Breast epithelium (tissue), 4 donors: ENCODE results near the gene CFAP20. TPM values are rescaled to one million over a fixed set of nuclear protein-coding genes. Genes with fewer than 3 reads are reported as not detected.
"Not testable (repeated sequence)": the region's sequence is repeated elsewhere in the genome, so short reads cannot be mapped to it uniquely, and the experiment has no call there.

Source experiments
- DNase-seq, 2 donors: peaks; one replicate each; pipeline ENCODE4 v3.0.0-alpha.2; 2019; ENCODE audit warnings: low spot score in 2 of 2
- H3K27ac ChIP-seq, 2 donors: fragments of 200-600 bp; sonication (generic) in 1 of 2; one replicate each; pipeline ENCODE4 v1.5.1; 2016 to 2019; ENCODE audit warnings: mild to moderate bottlenecking in 1 of 2
- H3K27me3 ChIP-seq, 2 donors: fragments of 200-600 bp; sonication (generic) in 1 of 2; one replicate each; pipeline versions ENCODE4 v1.5.1 to v1.6.0; 2017 to 2019; ENCODE audit warnings: control low read depth in 1 of 2, mild to moderate bottlenecking in 1 of 2
- H3K36me3 ChIP-seq: fragments of 200-600 bp; one replicate; pipeline ENCODE4 v1.5.1; 2019
- H3K4me1 ChIP-seq, 2 donors: fragments of 200-600 bp; sonication (generic); one replicate each; pipeline ENCODE4 v1.5.1; 2016 to 2019; ENCODE audit warnings: control low read depth in 1 of 2
- H3K4me3 ChIP-seq, 3 donors: fragments of 200-600 bp; sonication (generic); 1 replicate in 2 of 3; 2 replicates in 1 of 3; pipeline ENCODE4 v1.5.1; 2016 to 2019; ENCODE audit warnings: mild to moderate bottlenecking in 3 of 3, moderate library complexity in 2 of 3
- H3K9me3 ChIP-seq, 2 donors: fragments of 200-600 bp; sonication (generic) in 1 of 2; one replicate each; pipeline ENCODE4 v1.5.1; 2016 to 2019; ENCODE audit warnings: control low read depth in 1 of 2
- POLR2A ChIP-seq: fragments of 450-650 bp; IDR thresholded peaks from one replicate; pipeline ENCODE4 v1.6.1; 2016; ENCODE audit warnings: antibody characterized with exemption, mild to moderate bottlenecking, moderate library complexity
- POLR2AphosphoS5 ChIP-seq, 3 donors: sonication (generic); formaldehyde crosslinking; IDR thresholded peaks; one replicate each; pipeline ENCODE4 v1.6.1; 2017; ENCODE audit warnings: antibody characterized with exemption in 3 of 3
- intact Hi-C: fragments of 100-400 bp; cut with DNase I; formaldehyde crosslinking; loops from one replicate; pipeline ENCODE4 v1.15.1; 2023; ENCODE audit warnings: low total_unique reads
- total RNA-seq, 3 donors: library from RNA; depleted of rRNA; stranded (reverse); fragments of >200 nt; gene quantifications; one replicate each; pipeline ENCODE4 v1.1.0, GENCODE V29; 2016
- TF ChIP-seq, protein P1 (sequence below), 3 donors: fragments of 450-650 bp; IDR thresholded peaks; one replicate each; pipeline ENCODE4 v1.5.1; 2016 to 2017; ENCODE audit warnings: antibody characterized with exemption in 3 of 3, mild to moderate bottlenecking in 3 of 3, moderate library complexity in 3 of 3

CFAP20 gene
- total RNA-seq, 3 donors from 2014 or later = 30.5 to 46.1 (median 30.9) TPM

GRCh38 chr16:58086381-58087208, 42.6 kb downstream of the CFAP20 start:
- intact Hi-C loops = no loop called here
- no peaks in the 10 kb centered on the region for H3K27me3 ChIP-seq
- H3K36me3 ChIP-seq = no peaks in the 10 kb centered on the region
- no peaks in the 10 kb centered on the region for H3K4me1 ChIP-seq
- DNase-seq = no peak
- no peak overlapping the region for H3K27ac ChIP-seq
- TF ChIP-seq POLR2A = no peak
- TF ChIP-seq POLR2AphosphoS5 (IDR thresholded peaks at IDR 0.05) = no peak
- TF ChIP-seq, protein P1, sequence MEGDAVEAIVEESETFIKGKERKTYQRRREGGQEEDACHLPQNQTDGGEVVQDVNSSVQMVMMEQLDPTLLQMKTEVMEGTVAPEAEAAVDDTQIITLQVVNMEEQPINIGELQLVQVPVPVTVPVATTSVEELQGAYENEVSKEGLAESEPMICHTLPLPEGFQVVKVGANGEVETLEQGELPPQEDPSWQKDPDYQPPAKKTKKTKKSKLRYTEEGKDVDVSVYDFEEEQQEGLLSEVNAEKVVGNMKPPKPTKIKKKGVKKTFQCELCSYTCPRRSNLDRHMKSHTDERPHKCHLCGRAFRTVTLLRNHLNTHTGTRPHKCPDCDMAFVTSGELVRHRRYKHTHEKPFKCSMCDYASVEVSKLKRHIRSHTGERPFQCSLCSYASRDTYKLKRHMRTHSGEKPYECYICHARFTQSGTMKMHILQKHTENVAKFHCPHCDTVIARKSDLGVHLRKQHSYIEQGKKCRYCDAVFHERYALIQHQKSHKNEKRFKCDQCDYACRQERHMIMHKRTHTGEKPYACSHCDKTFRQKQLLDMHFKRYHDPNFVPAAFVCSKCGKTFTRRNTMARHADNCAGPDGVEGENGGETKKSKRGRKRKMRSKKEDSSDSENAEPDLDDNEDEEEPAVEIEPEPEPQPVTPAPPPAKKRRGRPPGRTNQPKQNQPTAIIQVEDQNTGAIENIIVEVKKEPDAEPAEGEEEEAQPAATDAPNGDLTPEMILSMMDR (IDR thresholded peaks at IDR 0.05) = no peak
- H3K4me3 ChIP-seq = no peak overlapping the region
- H3K9me3 ChIP-seq = no peaks in the 10 kb centered on the region

- no peaks in the 10 kb centered on the region for H3K9me3 ChIP-seq
- intact Hi-C loops = no loop called here
- H3K27ac ChIP-seq = no peak overlapping the region
- no peak for DNase-seq
- no peaks in the 10 kb centered on the region for H3K4me1 ChIP-seq
- H3K27me3 ChIP-seq = no peaks in the 10 kb centered on the region
- TF ChIP-seq POLR2AphosphoS5 (IDR thresholded peaks at IDR 0.05) (no peak), POLR2A (no peak)
- TF ChIP-seq, protein P1 (IDR thresholded peaks at IDR 0.05) = no peak
- H3K36me3 ChIP-seq = no peaks in the 10 kb centered on the region
- H3K4me3 ChIP-seq = no peak overlapping the region
Observed at GRCh38 chr16:58085584-58086251, 43.5 kb downstream of the CFAP20 start.

DNA sequence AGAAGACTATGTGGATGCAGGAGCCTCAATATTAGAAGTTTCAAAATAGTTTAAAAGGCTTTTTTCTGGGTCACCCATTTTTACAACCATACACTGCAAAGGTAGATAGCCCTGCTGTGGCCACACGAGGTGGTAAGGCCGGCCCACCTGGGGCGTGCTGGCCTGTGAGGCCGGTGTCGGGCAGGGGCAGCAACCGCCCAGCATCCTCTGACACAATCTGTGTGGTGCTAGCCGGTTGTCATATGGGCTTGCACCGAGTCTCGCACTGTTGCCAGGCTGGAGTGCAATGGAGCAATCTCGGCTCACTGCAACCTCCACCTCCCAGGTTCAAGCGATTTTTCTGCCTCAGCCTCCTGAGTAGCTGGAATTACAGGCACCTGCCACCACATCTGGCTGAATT, 44.0 kb downstream of the CFAP20 start:
- no peak overlapping the region for H3K4me3 ChIP-seq
- intact Hi-C loops = no loop called here
- no peaks in the 10 kb centered on the region for H3K36me3 ChIP-seq
- no peaks in the 10 kb centered on the region for H3K4me1 ChIP-seq
- no peak for TF ChIP-seq POLR2A
- TF ChIP-seq, protein P1 (IDR thresholded peaks at IDR 0.05) = no peak
- no peak for TF ChIP-seq POLR2AphosphoS5 (IDR thresholded peaks at IDR 0.05)
- H3K9me3 ChIP-seq = no peaks in the 10 kb centered on the region
- no peak for DNase-seq
- H3K27ac ChIP-seq = no peak overlapping the region
- no peaks in the 10 kb centered on the region for H3K27me3 ChIP-seq

- intact Hi-C loops = no loop called here
- no peak overlapping the region for H3K4me3 ChIP-seq
- no peak overlapping the region for H3K27ac ChIP-seq
- no peaks in the 10 kb centered on the region for H3K27me3 ChIP-seq
- no peak for DNase-seq
- H3K4me1 ChIP-seq = no peaks in the 10 kb centered on the region
- TF ChIP-seq POLR2AphosphoS5 (IDR thresholded peaks at IDR 0.05) = no peak
- TF ChIP-seq POLR2A = no peak
- TF ChIP-seq, protein P1 (IDR thresholded peaks at IDR 0.05) = no peak
- H3K36me3 ChIP-seq = no peaks in the 10 kb centered on the region
- H3K9me3 ChIP-seq = no peaks in the 10 kb centered on the region
Observed at GRCh38 chr16:58084635-58085034, 44.5 kb downstream of the CFAP20 start.

GRCh38 chr16:58082381-58082780, 46.8 kb downstream of the CFAP20 start:
- Histone ChIP-seq H3K9me3 (no peaks in the 10 kb centered on the region), H3K27me3 (no peaks in the 10 kb centered on the region), H3K27ac (no peak overlapping the region), H3K4me3 (no peak overlapping the region), H3K4me1 (no peaks in the 10 kb centered on the region), H3K36me3 (no peaks in the 10 kb centered on the region)
- TF ChIP-seq, protein P1 (IDR thresholded peaks at IDR 0.05) = no peak
- TF ChIP-seq POLR2AphosphoS5 (IDR thresholded peaks at IDR 0.05) (no peak), POLR2A (no peak)
- intact Hi-C loops = no loop called here
- no peak for DNase-seq

DNA sequence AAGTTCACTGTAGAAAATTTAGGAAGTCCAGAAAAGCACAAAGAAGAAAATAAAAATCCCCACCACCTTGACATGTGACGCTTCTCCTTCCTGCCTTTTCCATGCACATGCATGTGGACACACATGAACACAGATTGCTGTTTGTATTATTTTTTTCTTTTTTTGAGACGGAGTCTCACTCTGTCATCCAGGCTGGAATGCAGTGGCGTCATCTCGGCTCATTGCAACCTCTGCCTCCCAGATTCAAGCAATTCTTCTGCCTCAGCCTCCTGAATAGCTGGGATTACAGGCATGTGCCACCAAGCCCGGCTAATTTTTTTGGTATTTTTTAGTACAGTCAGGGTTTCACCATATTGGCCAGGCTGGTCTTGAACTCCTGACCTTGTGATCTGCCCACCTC, 48.5 kb downstream of the CFAP20 start:
- H3K27me3 ChIP-seq, H3K36me3 ChIP-seq, H3K4me1 ChIP-seq, intact Hi-C loops, H3K4me3 ChIP-seq, DNase-seq, H3K27ac ChIP-seq: not testable (repeated sequence)
- peaks cover 0 to 12% of the 10 kb centered on the region in 2 donors for H3K9me3 ChIP-seq
